Neural cell (in vitro differentiated cells): ENCODE measurements around the gene SPATA31C1. TPM values are rescaled to one million over a fixed set of nuclear protein-coding genes. Genes with fewer than 3 reads are reported as not detected.
"Not testable (repeated sequence)": the region's sequence is repeated elsewhere in the genome, so short reads cannot be mapped to it uniquely, and the experiment has no call there.

Source experiments
- H2AFZ ChIP-seq: fragments of 200-600, 300-800 bp; sonication (generic), shearing (Covaris generic); 2 replicates; pipeline ENCODE4 v1.6.0; 2014; ENCODE audit warnings: low read depth, mild to moderate bottlenecking, antibody characterized with exemption, low read length, moderate library complexity
- H3F3A ChIP-seq: fragments of 200-600 bp; shearing (Covaris generic); 2 replicates; pipeline ENCODE4 v1.6.1; 2016; ENCODE audit warnings: mild to moderate bottlenecking, moderate library complexity, mixed read lengths, antibody characterized with exemption, low read length; ENCODE audit not compliant: insufficient read depth, poor library complexity, severe bottlenecking
- H3K27ac ChIP-seq: fragments of 200-600, 300-800 bp; sonication (generic), shearing (Covaris generic); 2 replicates; pipeline ENCODE4 v1.5.1; 2014; ENCODE audit warnings: mild to moderate bottlenecking, low read length, moderate library complexity
- H3K27me3 ChIP-seq: fragments of 300-800, 200-600 bp; sonication (generic), shearing (Covaris generic); 2 replicates; pipeline ENCODE4 v1.6.0; 2014; ENCODE audit warnings: mild to moderate bottlenecking, low read depth, low read length, moderate library complexity; ENCODE audit not compliant: insufficient read depth
- H3K36me3 ChIP-seq: fragments of 300-800, 200-600 bp; sonication (generic), shearing (Covaris generic); 2 replicates; pipeline ENCODE4 v1.5.1; 2014; ENCODE audit warnings: mild to moderate bottlenecking, antibody characterized with exemption, low read length, moderate library complexity; ENCODE audit not compliant: insufficient read depth
- H3K4me2 ChIP-seq: fragments of 300-800, 200-600 bp; sonication (generic), shearing (Covaris generic); 2 replicates; pipeline ENCODE4 v1.6.0; 2014; ENCODE audit warnings: mild to moderate bottlenecking, low read length
- H3K4me3 ChIP-seq: fragments of 300-800, 200-600 bp; sonication (generic), shearing (Covaris generic); 2 replicates; pipeline ENCODE4 v1.5.1; 2014; ENCODE audit warnings: mild to moderate bottlenecking, low read length, moderate library complexity
- H3K79me2 ChIP-seq: fragments of 200-600 bp; shearing (Covaris generic); replicated peaks from 2 replicates; pipeline ENCODE4 v1.6.0; 2014; ENCODE audit warnings: mild to moderate bottlenecking, low read length, moderate library complexity; ENCODE audit not compliant: insufficient read depth
- H3K9ac ChIP-seq: fragments of 300-800, 200-600 bp; sonication (generic), shearing (Covaris generic); 2 replicates; pipeline ENCODE4 v1.6.1; 2016; ENCODE audit warnings: mild to moderate bottlenecking, low read length, mixed read lengths
- H3K9me2 ChIP-seq: fragments of 200-600 bp; shearing (Covaris generic); 2 replicates; pipeline ENCODE4 v1.6.1; 2016; ENCODE audit warnings: mild to moderate bottlenecking, low read length, mixed read lengths; ENCODE audit not compliant: insufficient read depth
- H3K9me3 ChIP-seq: fragments of 200-600, 300-800 bp; sonication (generic), shearing (Covaris generic); 2 replicates; pipeline ENCODE4 v1.6.1; 2016; ENCODE audit warnings: mild to moderate bottlenecking, mixed run types, low read length, moderate library complexity, mixed read lengths
- H4K20me1 ChIP-seq: fragments of 200-600 bp; shearing (Covaris generic); 2 replicates; pipeline ENCODE4 v1.6.1; 2016; ENCODE audit warnings: mild to moderate bottlenecking, mixed run types; ENCODE audit not compliant: insufficient read depth
- EP300 ChIP-seq: fragments of 450-650 bp; conservative IDR thresholded peaks from 2 replicates; pipeline ENCODE4 v1.6.1; 2014; ENCODE audit warnings: antibody characterized with exemption, mild to moderate bottlenecking, moderate library complexity; ENCODE audit not compliant: poor library complexity, severe bottlenecking
- EZH2 ChIP-seq: fragments of 200-600, 300-800 bp; shearing (Covaris generic), sonication (generic); IDR thresholded peaks from 2 replicates; pipeline ENCODE4 v1.6.1; 2014; ENCODE audit warnings: antibody characterized with exemption, low read length, borderline replicate concordance, mild to moderate bottlenecking; ENCODE audit not compliant: insufficient read depth, poor library complexity, severe bottlenecking
- MXI1 ChIP-seq: fragments of 450-650 bp; conservative IDR thresholded peaks from 2 replicates; pipeline ENCODE4 v1.6.1; 2014; ENCODE audit warnings: antibody characterized with exemption, mild to moderate bottlenecking; ENCODE audit not compliant: poor library complexity, severe bottlenecking
- POLR2AphosphoS5 ChIP-seq: IDR thresholded peaks from 2 replicates; pipeline ENCODE4 v1.6.1; 2012
- RAD21 ChIP-seq: fragments of 450-650 bp; conservative IDR thresholded peaks from 2 replicates; pipeline ENCODE4 v1.6.1; 2014; ENCODE audit warnings: antibody characterized with exemption, mild to moderate bottlenecking, moderate library complexity
- REST ChIP-seq: IDR thresholded peaks from 2 replicates; pipeline ENCODE4 v1.6.1; 2012; ENCODE audit warnings: borderline replicate concordance
- SMC3 ChIP-seq: fragments of 450-650 bp; conservative IDR thresholded peaks from 2 replicates; pipeline ENCODE4 v1.6.1; 2014; ENCODE audit warnings: antibody characterized with exemption, mild to moderate bottlenecking, moderate library complexity; ENCODE audit not compliant: poor library complexity
- TAF1 ChIP-seq: IDR thresholded peaks from 2 replicates; pipeline ENCODE4 v1.6.1; 2012; ENCODE audit warnings: low read depth
- polyA plus RNA-seq: library from polyadenylated mRNA; depleted of rRNA; stranded (reverse); fragments of >200 nt; gene quantifications from 2 replicates; pipeline ENCODE4 v1.2.3, GENCODE V29; 2014
- TF ChIP-seq, protein P1 (sequence below): fragments of 450-650 bp; IDR thresholded peaks from 2 replicates; pipeline ENCODE4 v1.5.1; 2014; ENCODE audit warnings: antibody characterized with exemption, mild to moderate bottlenecking, moderate library complexity; ENCODE audit not compliant: poor library complexity, severe bottlenecking

SPATA31C1 gene
- polyA plus RNA-seq, 1 donor from 2014 or later: not detected

DNA sequence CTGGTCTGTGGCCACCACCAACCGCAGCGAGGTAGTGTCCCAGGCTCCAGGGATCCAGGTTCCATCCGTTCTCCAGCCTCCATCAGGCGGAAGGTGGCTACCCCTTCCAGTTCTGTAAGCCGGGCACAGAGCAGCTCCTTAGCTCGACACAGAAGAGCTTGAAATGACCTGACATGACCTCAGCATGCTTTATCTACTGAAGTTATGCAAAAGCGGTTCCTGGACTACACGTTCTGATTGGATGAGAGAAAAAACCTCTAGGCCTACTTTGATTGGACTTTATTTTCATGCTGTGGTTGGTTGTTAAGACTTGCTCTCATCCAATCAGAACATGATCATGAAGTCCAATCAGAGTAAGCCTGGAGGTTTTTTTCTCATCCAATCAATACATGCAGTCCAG is 21.3 kb downstream of the SPATA31C1 start:
- H3K9me2 ChIP-seq, H3K9ac ChIP-seq, H3K4me2 ChIP-seq, H3K79me2 ChIP-seq, H3K4me3 ChIP-seq, H3K36me3 ChIP-seq, H3F3A ChIP-seq, H4K20me1 ChIP-seq, H2AFZ ChIP-seq, H3K27me3 ChIP-seq, H3K27ac ChIP-seq, H3K9me3 ChIP-seq: not testable (repeated sequence)

DNA sequence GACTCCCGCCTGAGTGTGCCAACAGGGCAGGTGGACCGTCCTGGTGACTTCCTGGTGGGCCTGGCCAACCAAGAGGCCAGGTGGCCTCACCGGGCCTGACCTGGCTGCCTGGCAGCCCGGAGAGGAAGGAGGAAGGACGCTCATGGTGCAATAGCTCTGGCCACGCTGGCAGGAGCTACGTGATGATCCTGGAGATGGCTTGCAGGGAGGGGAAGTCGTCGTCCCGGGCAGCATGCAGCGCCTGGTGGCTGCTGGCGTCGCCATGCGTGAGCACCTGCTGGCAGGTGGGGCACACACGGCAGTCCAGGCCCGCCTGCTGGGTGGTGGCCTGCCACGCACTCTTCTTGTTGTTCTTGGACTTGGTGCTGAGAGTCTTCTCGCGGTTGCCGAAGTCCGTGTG is 26.3 kb downstream of the SPATA31C1 start:
- no peaks in the 10 kb centered on the region for H3K36me3 ChIP-seq
- no peak overlapping the region for H3K4me2 ChIP-seq
- H3K4me3 ChIP-seq: no peak overlapping the region
- H3F3A ChIP-seq: no peaks in the 10 kb centered on the region
- no peaks in the 10 kb centered on the region for H3K27me3 ChIP-seq
- H3K79me2 ChIP-seq: no peaks in the 10 kb centered on the region
- no peak overlapping the region for H2AFZ ChIP-seq
- no peak overlapping the region for H3K9ac ChIP-seq
- H3K27ac ChIP-seq: no peak overlapping the region
- TF ChIP-seq SMC3 (no peak), MXI1 (no peak), EZH2 (no peak), POLR2AphosphoS5 (no peak), RAD21 (no peak), REST (no peak)
- TF ChIP-seq, protein P1, sequence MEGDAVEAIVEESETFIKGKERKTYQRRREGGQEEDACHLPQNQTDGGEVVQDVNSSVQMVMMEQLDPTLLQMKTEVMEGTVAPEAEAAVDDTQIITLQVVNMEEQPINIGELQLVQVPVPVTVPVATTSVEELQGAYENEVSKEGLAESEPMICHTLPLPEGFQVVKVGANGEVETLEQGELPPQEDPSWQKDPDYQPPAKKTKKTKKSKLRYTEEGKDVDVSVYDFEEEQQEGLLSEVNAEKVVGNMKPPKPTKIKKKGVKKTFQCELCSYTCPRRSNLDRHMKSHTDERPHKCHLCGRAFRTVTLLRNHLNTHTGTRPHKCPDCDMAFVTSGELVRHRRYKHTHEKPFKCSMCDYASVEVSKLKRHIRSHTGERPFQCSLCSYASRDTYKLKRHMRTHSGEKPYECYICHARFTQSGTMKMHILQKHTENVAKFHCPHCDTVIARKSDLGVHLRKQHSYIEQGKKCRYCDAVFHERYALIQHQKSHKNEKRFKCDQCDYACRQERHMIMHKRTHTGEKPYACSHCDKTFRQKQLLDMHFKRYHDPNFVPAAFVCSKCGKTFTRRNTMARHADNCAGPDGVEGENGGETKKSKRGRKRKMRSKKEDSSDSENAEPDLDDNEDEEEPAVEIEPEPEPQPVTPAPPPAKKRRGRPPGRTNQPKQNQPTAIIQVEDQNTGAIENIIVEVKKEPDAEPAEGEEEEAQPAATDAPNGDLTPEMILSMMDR: no peak
- H4K20me1 ChIP-seq: no peaks in the 10 kb centered on the region
- H3K9me2 ChIP-seq: no peaks in the 10 kb centered on the region
- H3K9me3 ChIP-seq: no peaks in the 10 kb centered on the region

- Histone ChIP-seq H2AFZ (no peak overlapping the region), H3K79me2 (no peaks in the 10 kb centered on the region), H3F3A (no peaks in the 10 kb centered on the region), H3K27ac (no peak overlapping the region), H3K27me3 (no peaks in the 10 kb centered on the region), H3K9ac (no peak overlapping the region), H3K4me3 (no peak overlapping the region), H3K36me3 (no peaks in the 10 kb centered on the region), H4K20me1 (no peaks in the 10 kb centered on the region), H3K4me2 (no peak overlapping the region), H3K9me3 (no peaks in the 10 kb centered on the region), H3K9me2 (no peaks in the 10 kb centered on the region)
- TF ChIP-seq SMC3 (no peak), TAF1 (no peak), MXI1 (no peak), REST (no peak), POLR2AphosphoS5 (no peak), EP300 (no peak), EZH2 (no peak), RAD21 (no peak)
- TF ChIP-seq, protein P1: no peak
These were observed 26.9 kb downstream of the SPATA31C1 start for GRCh38 chr9:87944682-87945081.
